Chondrocyte (in vitro differentiated cells): Measurements from ENCODE around the gene FAM181B. TPM values are rescaled to one million over a fixed set of nuclear protein-coding genes. Genes with fewer than 3 reads are reported as not detected.

Experiments
- DNase-seq: peaks from one replicate; pipeline ENCODE4 v3.0.0; 2021; ENCODE audit warnings: mixed read lengths, low spot score
- H3K27ac Mint-ChIP-seq: one replicate; pipeline ENCODE4 v1.8.0; 2021; ENCODE audit warnings: mild to moderate bottlenecking, moderate library complexity, mixed read lengths; ENCODE audit not compliant: unreplicated experiment
- H3K27me3 Mint-ChIP-seq: 2 replicates; pipeline ENCODE4 v1.8.0; 2021; ENCODE audit warnings: low read depth, mixed read lengths
- H3K36me3 Mint-ChIP-seq: 2 replicates; pipeline ENCODE4 v1.8.0; 2021; ENCODE audit warnings: low read depth, mixed read lengths
- H3K4me1 Mint-ChIP-seq: 2 replicates; pipeline ENCODE4 v1.8.0; 2021; ENCODE audit warnings: low read depth, mild to moderate bottlenecking, mixed read lengths
- H3K4me3 Mint-ChIP-seq: one replicate; pipeline ENCODE4 v1.8.0; 2021; ENCODE audit warnings: mild to moderate bottlenecking, moderate library complexity, mixed read lengths; ENCODE audit not compliant: unreplicated experiment
- H3K9me3 Mint-ChIP-seq: 2 replicates; pipeline ENCODE4 v1.8.0; 2021; ENCODE audit warnings: low read depth, mixed read lengths
- CTCF ChIP-seq: fragments of 200-600 bp; sonication (generic); IDR thresholded peaks from 2 replicates; pipeline ENCODE4 v1.5.0; 2021; ENCODE audit warnings: antibody characterized with exemption, mild to moderate bottlenecking, moderate library complexity
- total RNA-seq: library from RNA; stranded (reverse); gene quantifications from 3 replicates; pipeline ENCODE4 v1.2.1, GENCODE V29; 2021

Gene FAM181B
- total RNA-seq, 1 donor from 2014 or later: 0.35 TPM

DNA sequence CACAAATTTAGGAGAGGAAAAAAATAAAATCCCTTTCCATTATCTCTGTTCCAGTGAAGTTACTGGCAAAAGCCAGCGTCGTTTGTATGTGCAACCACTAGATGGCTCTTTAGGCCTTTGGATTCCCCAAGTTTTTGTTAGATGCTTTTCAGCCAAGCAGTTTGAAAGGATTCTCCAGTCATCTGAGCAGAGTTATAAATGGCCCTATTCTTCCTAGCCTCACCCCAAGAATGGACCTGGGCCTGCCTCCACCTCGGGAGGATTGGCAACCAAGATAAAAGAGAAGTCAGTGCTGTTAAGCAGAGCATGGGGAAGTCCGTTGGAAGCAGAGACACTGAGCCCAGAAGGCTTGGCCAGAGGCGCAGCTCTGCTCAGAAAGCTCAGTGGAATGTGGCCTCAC is 15.4 kb downstream of the FAM181B start:
- no peak for DNase-seq
- H3K4me1 Mint-ChIP-seq: peaks cover 5% of the 10 kb centered on the region
- TF ChIP-seq CTCF: peak; percentile 93
- no peaks in the 10 kb centered on the region for H3K9me3 Mint-ChIP-seq
- H3K4me3 Mint-ChIP-seq: no peak overlapping the region
- no peak overlapping the region for H3K27ac Mint-ChIP-seq
- H3K27me3 Mint-ChIP-seq: peaks cover 4% of the 10 kb centered on the region
- H3K36me3 Mint-ChIP-seq: no peaks in the 10 kb centered on the region

DNA sequence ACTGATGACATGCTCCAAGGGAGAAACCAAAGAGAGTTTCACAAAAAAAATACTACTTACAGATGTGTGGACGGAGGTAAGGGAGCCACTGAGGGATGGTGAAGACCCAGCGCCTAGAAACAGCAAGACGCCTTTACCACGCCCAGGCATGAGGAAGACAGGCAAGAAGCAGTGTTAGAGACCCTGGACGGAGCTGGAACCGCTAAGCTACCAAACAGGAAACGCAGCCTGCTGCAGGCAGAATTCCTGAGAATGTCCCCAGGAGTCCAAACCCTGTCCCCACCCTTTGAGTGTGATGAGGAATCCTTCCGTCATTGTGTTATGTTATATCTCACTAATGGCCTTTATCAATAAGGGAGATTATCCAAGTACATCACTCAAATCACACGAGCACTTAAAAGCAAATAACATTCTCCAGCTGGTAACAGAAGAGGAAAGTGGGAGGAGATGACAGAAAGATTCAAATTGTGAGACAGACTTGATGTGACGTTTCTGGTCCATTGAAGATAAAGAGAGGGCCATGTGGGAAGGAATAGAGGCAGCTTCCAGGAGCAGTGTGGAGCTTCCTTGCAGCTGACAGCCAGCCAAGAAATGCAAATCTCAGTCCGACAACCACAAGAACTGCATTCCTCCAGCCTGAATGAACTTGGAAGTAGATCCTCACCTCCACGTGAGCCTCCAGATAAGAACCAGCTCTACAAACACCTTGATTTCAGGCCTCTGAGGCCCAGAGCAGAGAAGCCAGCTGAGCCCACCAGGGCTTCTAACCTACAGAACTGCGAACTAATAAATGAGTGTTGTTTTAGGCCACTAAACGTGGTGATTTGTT is 19.1 kb downstream of the FAM181B start:
- peaks cover 2% of the 10 kb centered on the region for H3K4me1 Mint-ChIP-seq
- H3K27me3 Mint-ChIP-seq: peaks cover 13% of the 10 kb centered on the region
- no peak for TF ChIP-seq CTCF
- H3K4me3 Mint-ChIP-seq: no peak overlapping the region
- H3K36me3 Mint-ChIP-seq: no peaks in the 10 kb centered on the region
- H3K9me3 Mint-ChIP-seq: no peaks in the 10 kb centered on the region
- no peak overlapping the region for H3K27ac Mint-ChIP-seq
- DNase-seq: no peak

GRCh38 chr11:82711648-82712047 is 22.0 kb downstream of the FAM181B start:
- H3K4me3 Mint-ChIP-seq: no peak overlapping the region
- no peak for TF ChIP-seq CTCF
- H3K27me3 Mint-ChIP-seq: peaks cover 21% of the 10 kb centered on the region
- H3K36me3 Mint-ChIP-seq: no peaks in the 10 kb centered on the region
- no peaks in the 10 kb centered on the region for H3K9me3 Mint-ChIP-seq
- H3K27ac Mint-ChIP-seq: no peak overlapping the region
- no peaks in the 10 kb centered on the region for H3K4me1 Mint-ChIP-seq
- DNase-seq: no peak

- no peak overlapping the region for H3K27ac Mint-ChIP-seq
- no peaks in the 10 kb centered on the region for H3K4me1 Mint-ChIP-seq
- DNase-seq: no peak
- TF ChIP-seq CTCF: no peak
- peaks cover 34% of the 10 kb centered on the region for H3K27me3 Mint-ChIP-seq
- H3K4me3 Mint-ChIP-seq: no peak overlapping the region
- H3K9me3 Mint-ChIP-seq: no peaks in the 10 kb centered on the region
- no peaks in the 10 kb centered on the region for H3K36me3 Mint-ChIP-seq
These were observed 29.9 kb downstream of the FAM181B start for GRCh38 chr11:82703796-82704195.

- Mint-ChIP-seq H3K4me1 (no peaks in the 10 kb centered on the region), H3K9me3 (no peaks in the 10 kb centered on the region), H3K27ac (no peak overlapping the region), H3K4me3 (no peak overlapping the region), H3K27me3 (peaks cover 34% of the 10 kb centered on the region), H3K36me3 (no peaks in the 10 kb centered on the region)
- no peak for TF ChIP-seq CTCF
- DNase-seq: no peak
These were observed 30.4 kb downstream of the FAM181B start for GRCh38 chr11:82703226-82703625.
